Measurements from ENCODE around the gene XPR1. TPM values are rescaled to one million over a fixed set of nuclear protein-coding genes. Genes with fewer than 3 reads are reported as not detected.

The XPR1 gene
- total and polyA plus RNA-seq, 7 experiments from 2014 or later = 5.4 to 19.7 (median 15.4) TPM

DNA sequence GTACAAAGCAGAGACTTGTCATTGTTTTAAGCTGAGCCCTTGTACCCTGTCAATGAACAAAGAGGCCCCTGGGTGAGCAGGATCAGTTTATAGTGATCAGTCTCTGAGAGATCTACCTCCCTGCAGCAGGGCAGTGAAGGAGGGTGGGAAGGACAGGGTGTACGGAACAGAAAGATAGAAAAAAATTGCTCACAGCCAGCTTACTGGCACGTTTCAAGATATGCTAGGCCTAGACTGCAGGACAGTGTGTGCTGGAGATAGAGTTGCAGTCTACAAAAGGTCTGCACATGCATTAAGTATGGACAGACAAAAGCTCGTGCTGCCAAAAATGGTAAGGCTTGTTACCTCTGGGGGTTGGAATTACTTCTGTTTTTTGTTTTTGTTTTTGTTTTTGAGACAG, 38.4 kb upstream of the XPR1 start:
- Histone ChIP-seq H3K27me3 (ENCODE audit: control insufficient read depth in 2 of 2, insufficient read depth in 2 of 2, low read length in 2 of 2) (no peaks in the 10 kb centered on the region), H3K4me1 (ENCODE audit: control insufficient read depth in 2 of 2, insufficient read depth in 2 of 2, low read length in 2 of 2) (no peaks in the 10 kb centered on the region), H3K27ac (ENCODE audit: low read depth, low read length) (no peak overlapping the region), H3K4me3 (ENCODE audit: low read length) (no peak overlapping the region), H3K36me3 (ENCODE audit: control insufficient read depth in 2 of 3, insufficient read depth in 3 of 3, low read length in 3 of 3) (no peaks in the 10 kb centered on the region), H3K9me3 (ENCODE audit: control insufficient read depth in 2 of 3, low read length in 3 of 3) (no peaks in the 10 kb centered on the region)
- Mint-ChIP-seq H3K27me3 (peaks cover 9 to 22% (median 14%) of the 10 kb centered on the region in 5 donors), H3K4me1 (peaks cover 0 to 1% (median 0%) of the 10 kb centered on the region in 7 donors), H3K27ac (no peak overlapping the region), H3K36me3 (peaks cover 0 to 5% (median 0%) of the 10 kb centered on the region in 5 donors), H3K9me3 (peaks cover 0 to 14% (median under 1%) of the 10 kb centered on the region in 11 donors), H3K4me3 (no peak overlapping the region)
- CTCF ChIA-PET = no interaction called here
- POLR2A ChIA-PET = interaction anchor here (0.6 kb wide), 1 partner anchor 306 kb away, joined by 4 read pairs; no protein-coding TSS in a partner anchor
- no peak for ATAC-seq
- DNase-seq = no peak
- intact Hi-C loops (cut with micrococcal nuclease) = no loop called here

DNA sequence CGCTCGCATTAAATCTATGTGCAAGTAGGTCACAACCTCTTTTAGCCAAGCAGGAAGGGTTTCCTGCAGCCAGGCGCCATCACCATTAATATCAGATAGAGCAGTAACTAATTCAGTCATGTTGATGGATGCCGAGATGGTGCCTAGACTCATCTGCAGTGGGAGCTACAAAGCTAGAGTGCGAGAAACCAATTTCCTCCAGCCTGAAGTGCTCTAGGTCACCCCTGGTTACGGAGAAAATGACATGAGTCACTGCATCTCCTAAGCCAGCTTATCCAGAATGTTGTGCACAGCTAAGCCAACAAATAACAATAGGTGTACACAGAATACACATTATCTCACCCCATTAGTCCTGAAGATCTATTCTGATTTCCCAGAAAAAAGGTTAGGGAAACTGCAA, 37.1 kb upstream of the XPR1 start:
- H3K27ac ChIP-seq (ENCODE audit: low read depth, low read length) = no peak overlapping the region
- Mint-ChIP-seq H3K4me1 (peaks cover 0 to 1% (median 0%) of the 10 kb centered on the region in 7 donors), H3K27ac (no peak overlapping the region), H3K4me3 (no peak overlapping the region), H3K36me3 (peaks cover 0 to 1% (median 0%) of the 10 kb centered on the region in 5 donors), H3K27me3 (peaks cover 9 to 29% (median 13%) of the 10 kb centered on the region in 5 donors), H3K9me3 (peaks cover 0 to 4% (median 0%) of the 10 kb centered on the region in 11 donors)
- no peaks in the 10 kb centered on the region for H3K36me3 ChIP-seq (ENCODE audit: control insufficient read depth in 2 of 3, insufficient read depth in 3 of 3, low read length in 3 of 3)
- intact Hi-C loops (cut with micrococcal nuclease) = no loop called here
- H3K27me3 ChIP-seq (ENCODE audit: control insufficient read depth in 2 of 2, insufficient read depth in 2 of 2, low read length in 2 of 2) = no peaks in the 10 kb centered on the region
- ChIA-PET POLR2A (no interaction called here), CTCF (no interaction called here)
- H3K4me3 ChIP-seq (ENCODE audit: low read length) = no peak overlapping the region
- ATAC-seq (no peak), DNase-seq (no peak)
- no peaks in the 10 kb centered on the region for H3K4me1 ChIP-seq (ENCODE audit: control insufficient read depth in 2 of 2, insufficient read depth in 2 of 2, low read length in 2 of 2)
- H3K9me3 ChIP-seq (ENCODE audit: control insufficient read depth in 2 of 3, low read length in 3 of 3) = no peaks in the 10 kb centered on the region

DNA sequence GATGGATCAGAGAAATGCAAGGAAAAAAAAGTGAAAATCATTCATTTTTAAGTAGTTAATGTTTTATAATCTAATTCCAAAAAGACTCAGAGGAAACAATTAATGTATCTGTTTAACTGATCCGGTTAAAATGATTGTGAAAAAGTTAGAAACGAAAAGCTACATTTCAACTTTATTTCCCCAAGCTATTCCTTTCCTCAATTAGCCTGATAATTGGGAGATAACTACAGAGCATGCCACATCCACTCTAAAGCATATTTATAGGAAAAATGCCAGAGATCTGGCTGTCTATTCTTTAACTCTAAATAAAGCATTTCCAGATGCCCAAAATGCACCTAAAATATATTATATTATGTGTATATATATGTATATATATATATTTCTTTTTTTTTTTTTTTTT, 35.9 kb upstream of the XPR1 start:
- no peaks in the 10 kb centered on the region for H3K36me3 Mint-ChIP-seq
- no peaks in the 10 kb centered on the region for H3K9me3 Mint-ChIP-seq
- Histone ChIP-seq H3K4me3 (ENCODE audit: low read length) (no peak overlapping the region), H3K27me3 (ENCODE audit: control insufficient read depth in 2 of 2, insufficient read depth in 2 of 2, low read length in 2 of 2) (no peaks in the 10 kb centered on the region), H3K36me3 (ENCODE audit: control insufficient read depth in 2 of 3, insufficient read depth in 3 of 3, low read length in 3 of 3) (no peaks in the 10 kb centered on the region), H3K27ac (ENCODE audit: low read depth, low read length) (no peak overlapping the region), H3K9me3 (ENCODE audit: control insufficient read depth in 2 of 3, low read length in 3 of 3) (no peaks in the 10 kb centered on the region), H3K4me1 (ENCODE audit: control insufficient read depth in 2 of 2, insufficient read depth in 2 of 2, low read length in 2 of 2) (no peaks in the 10 kb centered on the region)
- H3K27ac Mint-ChIP-seq = no peak overlapping the region
- intact Hi-C loops (cut with micrococcal nuclease) = no loop called here
- H3K27me3 Mint-ChIP-seq = peaks cover 3 to 30% (median 9%) of the 10 kb centered on the region in 5 donors
- ChIA-PET POLR2A (no interaction called here), CTCF (no interaction called here)
- DNase-seq = no peak
- H3K4me3 Mint-ChIP-seq = no peak overlapping the region
- no peak for ATAC-seq
- peaks cover 0 to 1% (median 0%) of the 10 kb centered on the region in 7 donors for H3K4me1 Mint-ChIP-seq

DNA sequence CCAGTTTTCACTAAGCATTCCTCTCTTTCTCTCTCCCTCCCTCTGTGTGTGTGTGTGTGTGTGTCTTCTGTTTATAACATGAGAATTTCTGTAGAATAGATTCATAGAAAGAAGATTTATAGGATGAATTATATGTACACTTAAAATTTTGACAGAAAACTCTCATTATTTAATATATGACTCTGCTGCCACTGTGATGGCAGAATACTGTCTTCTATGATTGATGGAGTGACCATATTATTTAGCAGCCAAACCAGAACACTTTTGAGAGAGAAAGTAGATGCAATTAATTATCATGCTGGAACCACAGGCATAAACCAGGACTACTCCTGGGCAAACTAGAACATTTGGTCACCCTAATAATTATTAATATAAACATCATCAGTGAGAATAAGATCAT, 34.3 kb upstream of the XPR1 start:
- H3K27me3 ChIP-seq (ENCODE audit: control insufficient read depth in 2 of 2, insufficient read depth in 2 of 2, low read length in 2 of 2) = no peaks in the 10 kb centered on the region
- no peak overlapping the region for H3K27ac ChIP-seq (ENCODE audit: low read depth, low read length)
- no peaks in the 10 kb centered on the region for H3K9me3 ChIP-seq (ENCODE audit: control insufficient read depth in 2 of 3, low read length in 3 of 3)
- Mint-ChIP-seq H3K4me1 (peaks cover 0 to 1% (median 0%) of the 10 kb centered on the region in 7 donors), H3K4me3 (no peak overlapping the region), H3K9me3 (no peaks in the 10 kb centered on the region), H3K27ac (no peak overlapping the region), H3K36me3 (no peaks in the 10 kb centered on the region), H3K27me3 (peaks cover 0 to 39% (median 13%) of the 10 kb centered on the region in 5 donors)
- ChIA-PET CTCF (no interaction called here), POLR2A (no interaction called here)
- H3K4me3 ChIP-seq (ENCODE audit: low read length) = no peak overlapping the region
- ATAC-seq (no peak), DNase-seq (no peak)
- intact Hi-C loops (cut with micrococcal nuclease) = no loop called here
- H3K36me3 ChIP-seq (ENCODE audit: control insufficient read depth in 2 of 3, insufficient read depth in 3 of 3, low read length in 3 of 3) = no peaks in the 10 kb centered on the region
- no peaks in the 10 kb centered on the region for H3K4me1 ChIP-seq (ENCODE audit: control insufficient read depth in 2 of 2, insufficient read depth in 2 of 2, low read length in 2 of 2)

DNA sequence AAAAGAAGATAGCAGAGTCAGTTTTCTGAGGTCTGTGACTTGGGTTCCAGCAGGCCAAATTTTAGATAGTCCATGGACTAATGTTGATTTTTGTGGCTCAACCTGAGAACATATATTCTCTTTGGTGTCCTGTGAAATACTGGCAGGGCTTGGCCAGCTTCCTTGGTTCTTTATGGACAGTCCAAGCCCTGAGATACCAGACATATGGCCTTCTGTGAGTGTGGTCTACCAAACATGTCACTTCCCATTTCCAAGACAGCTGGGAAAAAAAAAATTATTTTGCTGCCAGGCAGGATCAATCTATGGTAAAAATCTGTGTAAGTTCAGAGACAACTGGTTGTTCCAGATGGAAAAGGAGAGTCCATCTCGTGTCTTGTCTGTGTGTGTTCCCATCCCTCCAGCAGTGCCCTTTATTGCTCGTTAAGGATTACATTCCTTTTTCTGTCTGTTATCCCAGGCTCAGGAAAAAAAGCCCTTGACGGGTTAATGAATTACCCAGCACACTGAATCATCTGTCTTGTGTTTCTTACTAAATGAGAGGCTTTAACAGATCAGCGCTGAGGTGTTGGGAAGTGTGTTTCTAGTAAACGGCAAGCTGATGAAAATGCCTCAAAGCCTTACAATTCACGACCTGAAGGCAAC, 33.4 kb upstream of the XPR1 start:
- Histone ChIP-seq H3K9me3 (ENCODE audit: control insufficient read depth in 2 of 3, low read length in 3 of 3) (no peaks in the 10 kb centered on the region), H3K36me3 (ENCODE audit: control insufficient read depth in 2 of 3, insufficient read depth in 3 of 3, low read length in 3 of 3) (no peaks in the 10 kb centered on the region), H3K27me3 (ENCODE audit: control insufficient read depth in 2 of 2, insufficient read depth in 2 of 2, low read length in 2 of 2) (no peaks in the 10 kb centered on the region), H3K27ac (ENCODE audit: low read depth, low read length) (no peak overlapping the region), H3K4me1 (ENCODE audit: control insufficient read depth in 2 of 2, insufficient read depth in 2 of 2, low read length in 2 of 2) (no peaks in the 10 kb centered on the region), H3K4me3 (ENCODE audit: low read length) (no peak overlapping the region)
- no peaks in the 10 kb centered on the region for H3K36me3 Mint-ChIP-seq
- H3K9me3 Mint-ChIP-seq = no peaks in the 10 kb centered on the region
- H3K4me3 Mint-ChIP-seq = no peak overlapping the region
- ChIA-PET POLR2A (no interaction called here), CTCF (no interaction called here)
- H3K4me1 Mint-ChIP-seq = peaks cover 0 to 1% (median 0%) of the 10 kb centered on the region in 7 donors
- DNase-seq (no peak), ATAC-seq (no peak)
- intact Hi-C loops (cut with micrococcal nuclease) = no loop called here
- H3K27me3 Mint-ChIP-seq = peaks cover 0 to 39% (median 11%) of the 10 kb centered on the region in 5 donors
- no peak overlapping the region for H3K27ac Mint-ChIP-seq

DNA sequence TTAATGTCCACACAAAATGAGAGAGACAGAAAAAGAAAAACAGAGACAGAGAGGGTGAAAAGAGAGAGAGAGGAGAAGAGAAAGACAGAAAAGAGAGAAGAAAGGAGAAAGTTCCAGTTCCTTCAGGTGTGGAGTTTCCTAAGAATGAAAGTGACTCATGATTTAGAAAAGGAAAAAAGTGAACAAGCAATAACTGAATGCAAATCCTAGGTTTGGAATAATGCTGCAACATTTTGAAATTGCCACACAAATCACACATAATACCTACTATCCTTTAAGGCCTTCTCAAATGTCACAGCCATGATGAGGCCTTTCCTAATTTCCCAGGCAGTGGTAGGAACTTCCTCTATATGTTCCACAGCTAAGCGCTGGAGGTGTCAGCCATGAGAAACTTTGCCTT, 31.5 kb upstream of the XPR1 start:
- Mint-ChIP-seq H3K27ac (no peak overlapping the region), H3K9me3 (no peaks in the 10 kb centered on the region), H3K4me3 (no peak overlapping the region), H3K27me3 (peaks cover 0 to 31% (median 5%) of the 10 kb centered on the region in 5 donors), H3K36me3 (no peaks in the 10 kb centered on the region), H3K4me1 (no peaks in the 10 kb centered on the region)
- DNase-seq = no peak
- POLR2A ChIA-PET = no interaction called here
- no peaks in the 10 kb centered on the region for H3K36me3 ChIP-seq (ENCODE audit: control insufficient read depth in 2 of 3, insufficient read depth in 3 of 3, low read length in 3 of 3)
- CTCF ChIA-PET = no interaction called here
- no peak for ATAC-seq
- no peaks in the 10 kb centered on the region for H3K4me1 ChIP-seq (ENCODE audit: control insufficient read depth in 2 of 2, insufficient read depth in 2 of 2, low read length in 2 of 2)
- intact Hi-C loops (cut with micrococcal nuclease) = no loop called here
- H3K9me3 ChIP-seq (ENCODE audit: control insufficient read depth in 2 of 3, low read length in 3 of 3) = no peaks in the 10 kb centered on the region
- no peak overlapping the region for H3K4me3 ChIP-seq (ENCODE audit: low read length)
- H3K27ac ChIP-seq (ENCODE audit: low read depth, low read length) = no peak overlapping the region
- H3K27me3 ChIP-seq (ENCODE audit: control insufficient read depth in 2 of 2, insufficient read depth in 2 of 2, low read length in 2 of 2) = no peaks in the 10 kb centered on the region

DNA sequence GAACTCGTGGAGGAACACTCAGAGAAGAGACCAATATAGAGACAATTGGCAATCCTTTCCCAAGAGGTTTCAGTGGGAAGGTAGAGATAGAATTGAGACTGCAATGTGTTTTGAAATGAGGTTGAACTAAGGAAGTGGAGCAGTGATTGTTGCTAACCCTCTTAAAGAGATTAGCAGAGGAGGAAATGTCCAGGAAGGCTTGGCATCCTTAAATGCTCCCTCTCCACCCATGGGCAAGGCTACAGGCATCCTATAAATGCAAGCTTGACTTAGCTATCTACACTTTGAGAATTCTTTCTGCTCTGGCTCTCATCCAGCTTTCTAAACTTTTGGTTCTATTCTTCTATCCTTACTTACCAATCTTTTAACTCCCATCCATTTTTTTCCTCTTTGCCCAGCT, 30.3 kb upstream of the XPR1 start:
- no peak overlapping the region for H3K27ac Mint-ChIP-seq
- H3K36me3 ChIP-seq (ENCODE audit: control insufficient read depth in 2 of 3, insufficient read depth in 3 of 3, low read length in 3 of 3) = no peaks in the 10 kb centered on the region
- no peaks in the 10 kb centered on the region for H3K9me3 ChIP-seq (ENCODE audit: control insufficient read depth in 2 of 3, low read length in 3 of 3)
- no peaks in the 10 kb centered on the region for H3K9me3 Mint-ChIP-seq
- no peak for ATAC-seq
- no peaks in the 10 kb centered on the region for H3K4me1 Mint-ChIP-seq
- ChIA-PET POLR2A (no interaction called here), CTCF (no interaction called here)
- no peaks in the 10 kb centered on the region for H3K4me1 ChIP-seq (ENCODE audit: control insufficient read depth in 2 of 2, insufficient read depth in 2 of 2, low read length in 2 of 2)
- no peak for DNase-seq
- H3K27me3 Mint-ChIP-seq = peaks cover 0 to 29% (median 4%) of the 10 kb centered on the region in 5 donors
- no peaks in the 10 kb centered on the region for H3K27me3 ChIP-seq (ENCODE audit: control insufficient read depth in 2 of 2, insufficient read depth in 2 of 2, low read length in 2 of 2)
- intact Hi-C loops (cut with micrococcal nuclease) = no loop called here
- no peak overlapping the region for H3K4me3 ChIP-seq (ENCODE audit: low read length)
- H3K36me3 Mint-ChIP-seq = no peaks in the 10 kb centered on the region
- H3K27ac ChIP-seq (ENCODE audit: low read depth, low read length) = no peak overlapping the region
- H3K4me3 Mint-ChIP-seq = no peak overlapping the region

Data from naive thymus-derived CD4-positive, alpha-beta T cell (primary cell).